ENCODE results near the gene ITGB1.

GRCh38 chr10:32943854-32944661 lies 14.0 kb downstream of the ITGB1 start:
- TF ChIP-seq, protein P1, sequence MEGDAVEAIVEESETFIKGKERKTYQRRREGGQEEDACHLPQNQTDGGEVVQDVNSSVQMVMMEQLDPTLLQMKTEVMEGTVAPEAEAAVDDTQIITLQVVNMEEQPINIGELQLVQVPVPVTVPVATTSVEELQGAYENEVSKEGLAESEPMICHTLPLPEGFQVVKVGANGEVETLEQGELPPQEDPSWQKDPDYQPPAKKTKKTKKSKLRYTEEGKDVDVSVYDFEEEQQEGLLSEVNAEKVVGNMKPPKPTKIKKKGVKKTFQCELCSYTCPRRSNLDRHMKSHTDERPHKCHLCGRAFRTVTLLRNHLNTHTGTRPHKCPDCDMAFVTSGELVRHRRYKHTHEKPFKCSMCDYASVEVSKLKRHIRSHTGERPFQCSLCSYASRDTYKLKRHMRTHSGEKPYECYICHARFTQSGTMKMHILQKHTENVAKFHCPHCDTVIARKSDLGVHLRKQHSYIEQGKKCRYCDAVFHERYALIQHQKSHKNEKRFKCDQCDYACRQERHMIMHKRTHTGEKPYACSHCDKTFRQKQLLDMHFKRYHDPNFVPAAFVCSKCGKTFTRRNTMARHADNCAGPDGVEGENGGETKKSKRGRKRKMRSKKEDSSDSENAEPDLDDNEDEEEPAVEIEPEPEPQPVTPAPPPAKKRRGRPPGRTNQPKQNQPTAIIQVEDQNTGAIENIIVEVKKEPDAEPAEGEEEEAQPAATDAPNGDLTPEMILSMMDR (IDR thresholded peaks at IDR 0.05), result no peak
- no peak for TF ChIP-seq POLR2A (IDR thresholded peaks at IDR 0.05)
